Measurements from ENCODE around the gene ADCK1.
"Not testable (repeated sequence)": the region's sequence is repeated elsewhere in the genome, so short reads cannot be mapped to it uniquely, and the experiment has no call there.

Gene ADCK1

DNA sequence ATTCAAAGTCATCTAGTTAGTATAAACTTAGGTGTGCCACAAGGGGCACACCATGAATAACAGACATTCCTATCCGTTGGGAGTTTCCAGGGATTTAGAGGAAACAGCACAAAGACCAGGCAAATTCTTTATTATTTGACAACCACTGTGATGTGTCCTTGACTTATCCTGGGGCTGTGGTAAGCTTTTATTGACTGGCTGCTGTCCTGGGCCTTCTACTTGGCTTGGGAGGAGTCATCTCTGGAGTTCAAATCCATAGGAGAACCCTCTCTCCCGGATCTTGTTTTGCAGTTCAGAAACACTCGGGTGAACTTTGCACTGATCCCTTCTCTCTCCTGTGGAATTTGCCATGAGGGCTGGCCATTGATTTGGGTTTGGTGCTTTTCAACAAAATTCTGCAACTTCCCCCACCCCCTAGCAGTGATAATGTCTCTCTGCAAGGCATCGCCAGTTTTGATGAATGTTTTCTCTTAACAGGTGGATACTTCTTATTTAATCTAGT, 136.3 kb downstream of the ADCK1 start:
- Histone ChIP-seq H3K9me3 (ENCODE audit: insufficient read depth, low read length) (no peaks in the 10 kb centered on the region; the same call in 1 of the 2 replicates), H3K27me3 (ENCODE audit: low read depth, low read length) (no peaks in the 10 kb centered on the region), H3K4me2 (ENCODE audit: low read length) (no peak overlapping the region), H3K27ac (ENCODE audit: low read length) (no peak overlapping the region), H3K9ac (ENCODE audit: low read length) (no peak overlapping the region), H2AFZ (ENCODE audit: low read depth, low read length) (no peak overlapping the region), H3K79me2 (ENCODE audit: low read length) (no peaks in the 10 kb centered on the region), H3K36me3 (replicated peaks; ENCODE audit: low read depth, low read length) (peaks cover 12% of the 10 kb centered on the region), H3K4me1 (ENCODE audit: low read length) (no peaks in the 10 kb centered on the region), H4K20me1 (ENCODE audit: insufficient read depth, low read length) (no peaks in the 10 kb centered on the region), H3K4me3 (ENCODE audit: low read length) (no peak overlapping the region)
- TF ChIP-seq EZH2phosphoT487 (IDR thresholded peaks at IDR 0.05; ENCODE audit: low read depth), result no peak
- TF ChIP-seq, protein P1, sequence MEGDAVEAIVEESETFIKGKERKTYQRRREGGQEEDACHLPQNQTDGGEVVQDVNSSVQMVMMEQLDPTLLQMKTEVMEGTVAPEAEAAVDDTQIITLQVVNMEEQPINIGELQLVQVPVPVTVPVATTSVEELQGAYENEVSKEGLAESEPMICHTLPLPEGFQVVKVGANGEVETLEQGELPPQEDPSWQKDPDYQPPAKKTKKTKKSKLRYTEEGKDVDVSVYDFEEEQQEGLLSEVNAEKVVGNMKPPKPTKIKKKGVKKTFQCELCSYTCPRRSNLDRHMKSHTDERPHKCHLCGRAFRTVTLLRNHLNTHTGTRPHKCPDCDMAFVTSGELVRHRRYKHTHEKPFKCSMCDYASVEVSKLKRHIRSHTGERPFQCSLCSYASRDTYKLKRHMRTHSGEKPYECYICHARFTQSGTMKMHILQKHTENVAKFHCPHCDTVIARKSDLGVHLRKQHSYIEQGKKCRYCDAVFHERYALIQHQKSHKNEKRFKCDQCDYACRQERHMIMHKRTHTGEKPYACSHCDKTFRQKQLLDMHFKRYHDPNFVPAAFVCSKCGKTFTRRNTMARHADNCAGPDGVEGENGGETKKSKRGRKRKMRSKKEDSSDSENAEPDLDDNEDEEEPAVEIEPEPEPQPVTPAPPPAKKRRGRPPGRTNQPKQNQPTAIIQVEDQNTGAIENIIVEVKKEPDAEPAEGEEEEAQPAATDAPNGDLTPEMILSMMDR (IDR thresholded peaks at IDR 0.05; ENCODE audit: low read depth, low read length), result no peak

DNA sequence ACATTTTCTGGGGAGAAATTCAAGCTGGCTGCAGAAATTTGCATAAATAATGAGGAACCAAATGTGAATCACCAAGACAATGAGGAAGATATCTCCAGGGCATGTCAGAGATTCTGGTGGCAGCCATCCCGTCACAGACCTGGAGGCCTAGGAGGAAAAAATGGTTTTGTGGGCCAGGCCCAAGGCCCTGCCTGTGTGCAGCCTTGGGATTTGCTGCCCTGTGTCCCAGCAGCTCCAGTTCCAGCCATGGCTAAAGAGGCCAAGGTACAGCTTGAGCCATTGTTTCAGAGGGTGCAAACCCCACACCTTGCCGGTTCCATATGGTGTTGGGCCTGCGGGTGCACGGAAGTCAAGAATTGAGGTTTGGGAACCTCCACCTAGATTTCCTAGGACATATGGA, 147.5 kb downstream of the ADCK1 start:
- Histone ChIP-seq H3K27me3 (ENCODE audit: low read depth, low read length) (no peaks in the 10 kb centered on the region), H3K4me1 (ENCODE audit: low read length) (no peaks in the 10 kb centered on the region), H4K20me1 (ENCODE audit: insufficient read depth, low read length) (no peaks in the 10 kb centered on the region), H3K4me3 (ENCODE audit: low read length) (no peak overlapping the region), H3K36me3 (replicated peaks; ENCODE audit: low read depth, low read length) (no peaks in the 10 kb centered on the region), H3K27ac (ENCODE audit: low read length) (no peak overlapping the region), H3K9me3 (ENCODE audit: insufficient read depth, low read length) (no peaks in the 10 kb centered on the region), H3K9ac (ENCODE audit: low read length) (no peak overlapping the region), H3K4me2 (ENCODE audit: low read length) (no peak overlapping the region), H3K79me2 (ENCODE audit: low read length) (no peaks in the 10 kb centered on the region), H2AFZ (ENCODE audit: low read depth, low read length) (no peak overlapping the region)
- TF ChIP-seq, protein P1 (IDR thresholded peaks at IDR 0.05; ENCODE audit: low read depth, low read length), result no peak
- no peak for TF ChIP-seq EZH2phosphoT487 (IDR thresholded peaks at IDR 0.05; ENCODE audit: low read depth)

DNA sequence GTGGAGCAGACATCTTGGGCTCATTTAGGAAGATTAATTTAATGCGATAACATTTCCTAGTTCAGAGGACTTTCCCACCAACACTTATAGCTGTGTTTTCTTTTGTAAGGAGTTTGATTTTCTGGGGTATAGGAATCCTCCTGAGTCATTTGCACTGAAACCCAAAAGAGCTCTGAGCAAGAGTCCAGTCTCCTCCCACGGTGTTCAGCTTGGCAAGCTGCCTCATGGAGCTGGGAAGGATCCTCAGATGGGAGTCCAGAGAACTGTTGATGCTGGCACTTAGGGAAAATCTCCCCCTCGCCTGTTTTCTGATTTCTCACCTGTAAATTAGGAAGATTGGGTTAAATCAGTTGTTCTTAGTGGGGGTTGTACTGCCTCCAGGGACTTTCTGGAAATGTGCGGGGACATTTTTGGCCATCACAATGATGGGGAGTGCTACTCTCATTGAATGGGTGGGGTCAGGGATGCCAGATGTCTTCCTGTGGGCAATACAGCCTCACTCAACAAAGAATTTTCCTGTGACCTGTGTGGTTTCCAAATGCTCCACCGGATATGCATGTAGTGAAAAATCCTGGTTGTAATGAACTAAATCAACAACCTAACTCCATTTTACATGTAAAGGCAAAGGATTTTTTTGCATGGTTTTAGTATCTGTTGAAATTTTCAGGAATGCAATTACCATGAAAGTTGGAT, 150.6 kb downstream of the ADCK1 start:
- no peaks in the 10 kb centered on the region for H3K27me3 ChIP-seq (ENCODE audit: low read depth, low read length)
- H4K20me1 ChIP-seq (ENCODE audit: insufficient read depth, low read length), result no peaks in the 10 kb centered on the region
- H3K4me1 ChIP-seq (ENCODE audit: low read length), result no peaks in the 10 kb centered on the region
- no peak overlapping the region for H3K9ac ChIP-seq (ENCODE audit: low read length)
- TF ChIP-seq, protein P1 (IDR thresholded peaks at IDR 0.05; ENCODE audit: low read depth, low read length), result no peak
- TF ChIP-seq EZH2phosphoT487 (IDR thresholded peaks at IDR 0.05; ENCODE audit: low read depth), result no peak
- no peak overlapping the region for H3K4me3 ChIP-seq (ENCODE audit: low read length)
- H2AFZ ChIP-seq (ENCODE audit: low read depth, low read length), result no peak overlapping the region
- no peaks in the 10 kb centered on the region for H3K36me3 ChIP-seq (replicated peaks; ENCODE audit: low read depth, low read length)
- H3K4me2 ChIP-seq (ENCODE audit: low read length), result no peak overlapping the region
- no peaks in the 10 kb centered on the region for H3K9me3 ChIP-seq (ENCODE audit: insufficient read depth, low read length)
- no peaks in the 10 kb centered on the region for H3K79me2 ChIP-seq (ENCODE audit: low read length)
- no peak overlapping the region for H3K27ac ChIP-seq (ENCODE audit: low read length)

DNA sequence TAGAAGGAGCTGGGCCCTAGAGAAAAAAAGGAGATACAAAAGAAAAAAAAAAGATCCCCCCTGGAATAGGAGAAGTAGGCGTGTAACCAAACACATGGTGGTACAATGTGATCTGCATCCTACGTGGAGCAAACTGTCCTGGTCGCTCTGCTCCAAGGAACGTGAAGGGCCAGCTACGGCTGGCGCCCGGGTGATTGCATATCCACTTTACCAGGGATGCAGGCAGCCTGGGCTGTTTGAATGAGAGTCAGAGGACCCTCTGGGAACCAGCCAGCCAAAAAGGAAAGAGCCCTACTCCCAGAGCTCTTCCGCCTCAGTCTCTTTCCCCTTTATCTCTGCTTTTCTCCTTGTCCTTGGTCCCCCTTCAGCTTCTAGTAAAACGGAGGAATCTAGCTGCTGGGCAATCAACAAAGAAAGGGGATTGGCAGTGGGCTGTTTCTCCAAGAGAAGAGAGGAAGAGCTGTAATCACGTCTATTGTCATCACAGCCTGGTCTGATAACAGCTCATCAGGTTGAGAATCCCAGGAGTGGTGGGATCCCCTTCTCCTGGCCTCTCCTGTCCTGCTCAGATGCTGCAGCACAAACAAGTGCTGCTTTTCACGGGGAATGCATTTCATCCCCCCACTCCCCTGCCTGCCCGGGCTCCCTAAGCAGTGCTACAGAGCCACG, 156.0 kb downstream of the ADCK1 start:
- H3K79me2 ChIP-seq (ENCODE audit: low read length), result no peaks in the 10 kb centered on the region
- H2AFZ ChIP-seq (ENCODE audit: low read depth, low read length), result no peak overlapping the region
- no peak overlapping the region for H3K27ac ChIP-seq (ENCODE audit: low read length)
- no peaks in the 10 kb centered on the region; the same call in 1 of the 2 replicates for H3K27me3 ChIP-seq (ENCODE audit: low read depth, low read length)
- H3K4me3 ChIP-seq (ENCODE audit: low read length), result no peak overlapping the region
- no peaks in the 10 kb centered on the region for H3K36me3 ChIP-seq (replicated peaks; ENCODE audit: low read depth, low read length)
- H3K9me3 ChIP-seq (ENCODE audit: insufficient read depth, low read length), result no peaks in the 10 kb centered on the region
- H3K9ac ChIP-seq (ENCODE audit: low read length), result no peak overlapping the region
- H3K4me1 ChIP-seq (ENCODE audit: low read length), result no peaks in the 10 kb centered on the region
- no peaks in the 10 kb centered on the region for H4K20me1 ChIP-seq (ENCODE audit: insufficient read depth, low read length)
- no peak overlapping the region for H3K4me2 ChIP-seq (ENCODE audit: low read length)
- TF ChIP-seq, protein P1 (IDR thresholded peaks at IDR 0.05; ENCODE audit: low read depth, low read length), result no peak
- no peak for TF ChIP-seq EZH2phosphoT487 (IDR thresholded peaks at IDR 0.05; ENCODE audit: low read depth)

DNA sequence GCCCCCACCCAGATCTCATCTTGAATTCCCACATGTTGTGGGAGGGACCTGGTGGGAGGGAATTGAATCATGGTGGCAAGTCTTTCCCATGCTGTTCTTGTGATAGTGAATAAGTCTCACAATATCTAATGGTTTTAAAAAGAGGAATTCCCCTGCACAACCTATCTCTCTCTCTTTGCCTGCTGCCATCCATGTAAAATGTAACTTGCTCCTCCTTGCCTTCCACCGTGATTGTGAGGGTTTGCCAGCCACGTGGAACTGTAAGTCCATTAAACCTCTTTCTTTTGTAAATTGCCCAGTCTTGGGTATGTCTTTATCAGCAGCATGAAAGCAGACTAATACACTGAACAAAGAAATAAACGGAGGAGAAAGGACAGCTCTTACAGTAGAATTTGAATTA, 159.8 kb downstream of the ADCK1 start:
- not testable (repeated sequence) for H4K20me1 ChIP-seq (ENCODE audit: insufficient read depth, low read length); H3K27me3 ChIP-seq (ENCODE audit: low read depth, low read length); H3K4me1 ChIP-seq (ENCODE audit: low read length); H3K4me2 ChIP-seq (ENCODE audit: low read length); H3K9me3 ChIP-seq (ENCODE audit: insufficient read depth, low read length); H3K9ac ChIP-seq (ENCODE audit: low read length); H2AFZ ChIP-seq (ENCODE audit: low read depth, low read length); H3K36me3 ChIP-seq (replicated peaks; ENCODE audit: low read depth, low read length); H3K4me3 ChIP-seq (ENCODE audit: low read length); H3K79me2 ChIP-seq (ENCODE audit: low read length); H3K27ac ChIP-seq (ENCODE audit: low read length)

Data from OCI-LY3 (cell line).